ENCODE results near the gene OTUB2. TPM values are rescaled to one million over a fixed set of nuclear protein-coding genes. Genes with fewer than 3 reads are reported as not detected.

Gene OTUB2
- total RNA-seq: 1.6 and 2.3 TPM in 2 replicates

GRCh38 chr14:94026173-94026888 lies at the start of gene OTUB2:
Gene OTUB2 (plus strand): TSS chr14:94026340. CDS start chr14:94026538, 198 bp downstream.

GRCh38 chr14:93976477-93977057 lies 49.6 kb upstream of the OTUB2 start, which contains the start of gene ASB2:
Gene ASB2 (minus strand): TSS chr14:93976570. CDS start chr14:93964539, 12,031 bp downstream.

DNA sequence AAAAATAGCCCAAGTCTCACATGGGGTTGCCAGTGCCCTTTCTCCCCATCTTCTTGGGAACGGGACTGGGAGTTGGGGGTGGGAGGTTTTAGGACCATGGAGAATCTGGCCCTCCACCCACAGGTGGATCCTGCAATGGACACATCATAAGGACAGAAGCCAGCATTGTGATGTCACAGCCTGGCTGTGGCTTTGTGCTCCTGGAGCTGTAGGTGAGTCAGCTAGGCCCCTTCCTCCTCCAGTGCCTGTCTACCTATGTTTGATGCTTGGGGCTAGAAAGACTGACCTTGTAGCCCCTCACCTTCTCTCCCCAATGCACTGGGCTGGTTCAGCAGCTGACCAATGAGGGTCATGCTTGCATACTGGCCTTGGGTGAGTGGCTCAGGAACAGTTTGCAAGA lies 29.1 kb upstream of the OTUB2 start, which contains the start of gene CCDC197:
Gene CCDC197 (plus strand): TSS at position 220 of the 400 bp plus-strand sequence. CDS start 831 bp downstream, outside the sequence.

DNA sequence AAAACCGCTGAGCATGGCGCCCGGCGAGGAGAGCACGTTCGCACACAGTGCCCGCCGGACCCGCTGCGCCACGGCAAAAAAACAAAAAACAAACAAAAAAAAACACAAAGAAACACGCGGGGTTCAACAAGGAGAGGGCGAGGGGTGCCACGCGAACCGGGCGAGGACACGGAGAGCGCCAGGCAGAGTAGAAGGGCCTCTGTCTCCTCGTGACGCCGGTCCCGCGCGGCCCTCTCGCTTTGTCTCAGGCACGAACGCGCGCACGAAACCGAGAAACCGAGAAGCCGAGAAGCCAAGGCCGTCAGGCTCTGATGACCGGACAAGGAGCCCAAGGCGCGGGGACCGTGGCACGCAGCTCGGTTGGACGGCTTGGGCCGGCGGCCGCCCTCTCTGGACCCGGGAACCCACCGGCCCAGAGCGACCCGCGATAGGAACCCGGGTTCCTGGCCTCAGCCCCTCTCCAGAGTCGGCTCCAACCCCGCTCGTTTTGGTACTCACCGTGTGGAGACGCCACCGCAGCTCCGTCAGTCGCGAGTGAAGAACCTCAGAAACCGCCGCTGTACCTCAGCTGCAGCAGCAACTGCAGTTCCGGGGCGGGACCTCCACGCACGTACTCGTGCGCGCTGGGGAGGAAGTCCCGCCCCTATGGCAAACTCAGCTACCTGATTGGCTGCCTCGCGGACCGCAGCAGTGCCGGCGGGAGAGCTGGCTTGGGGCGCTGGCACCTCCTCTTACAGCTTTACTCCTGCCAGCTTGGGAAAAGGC lies 54.7 kb downstream of the OTUB2 start, which contains the start of the genes DDX24 and IFI27L1:
Gene DDX24 (minus strand): TSS at position 582 of the 765 bp plus-strand sequence. CDS start 1,460 bp downstream, outside the sequence.
Gene IFI27L1 (plus strand): TSS at position 690 of the 765 bp plus-strand sequence. CDS start 15,628 bp downstream, outside the sequence.

Other genes starting within 250 kb of the OTUB2 start
- not detected in 2 replicates for gene PRIMA1, start 237.9 kb upstream of the OTUB2 start, total RNA-seq
- not detected in 2 replicates for gene FAM181A, start 99.0 kb upstream of the OTUB2 start, total RNA-seq
- not detected in 2 replicates for gene ASB2, start 49.8 kb upstream of the OTUB2 start, total RNA-seq
- gene CCDC197, start 29.0 kb upstream of the OTUB2 start, total RNA-seq: not detected in 2 replicates
- gene DDX24, start 54.9 kb downstream of the OTUB2 start, total RNA-seq: 118 and 122 TPM in 2 replicates
- 6.0 and 10.5 TPM in 2 replicates for gene IFI27L1, start 55.0 kb downstream of the OTUB2 start, total RNA-seq
- 22.2 and 28.8 TPM in 2 replicates for gene IFI27, start 84.4 kb downstream of the OTUB2 start, total RNA-seq
- 11.8 and 13.4 TPM in 2 replicates for gene IFI27L2, start 103.3 kb downstream of the OTUB2 start, total RNA-seq
- gene PPP4R4, start 148.0 kb downstream of the OTUB2 start, total RNA-seq: not detected in 2 replicates